HG03460 (cell line): ENCODE results near the gene BMP7.

ENCODE experiments used
- ATAC-seq: cut with Tn5 transposase; IDR thresholded peaks from one replicate; pipeline ENCODE4 v1.9.1; 2021; ENCODE audit not compliant: unreplicated experiment

The BMP7 gene

DNA sequence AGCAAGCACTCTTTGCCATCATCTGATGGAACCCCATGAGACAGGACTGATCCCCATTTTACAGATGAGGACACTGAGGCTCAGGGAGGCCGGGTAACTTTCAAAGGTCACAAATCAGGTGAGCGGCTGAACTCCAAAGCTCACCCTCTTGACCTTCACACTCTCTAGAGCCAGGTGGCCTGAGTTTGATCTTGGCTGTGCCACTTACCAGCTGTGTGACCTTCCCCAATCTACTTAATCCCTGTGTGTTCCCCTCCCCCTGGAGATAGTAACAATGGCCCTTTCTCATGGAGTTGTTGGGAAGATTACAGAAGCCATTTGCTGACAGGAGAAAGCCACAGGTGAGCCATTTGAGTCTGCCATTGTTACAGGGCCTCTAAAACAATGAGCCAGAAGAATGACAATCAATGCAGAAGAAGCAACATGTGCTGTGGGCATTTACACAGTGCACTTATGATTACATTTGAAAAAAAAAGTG lies 34.5 kb downstream of the BMP7 start:
- ATAC-seq: no peak

DNA sequence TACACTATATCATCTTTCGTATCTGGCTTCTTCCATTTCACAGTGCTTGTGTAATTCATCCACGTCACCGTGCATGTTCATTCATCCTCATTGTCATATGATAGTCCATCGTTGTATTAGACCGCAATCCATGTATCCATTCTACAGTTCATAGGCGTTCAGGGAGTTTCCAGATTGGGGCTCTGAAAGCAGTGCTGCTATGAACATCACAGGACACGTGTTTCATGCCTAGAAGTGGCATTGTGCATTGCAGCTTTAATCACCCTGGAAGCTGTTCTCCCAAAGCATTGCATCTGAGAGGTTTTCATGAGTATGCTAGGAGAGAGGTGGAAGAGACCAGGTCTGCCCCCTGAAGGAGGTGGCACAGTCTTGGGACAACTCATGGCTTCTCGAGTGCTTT lies 35.3 kb downstream of the BMP7 start:
- ATAC-seq: no peak

DNA sequence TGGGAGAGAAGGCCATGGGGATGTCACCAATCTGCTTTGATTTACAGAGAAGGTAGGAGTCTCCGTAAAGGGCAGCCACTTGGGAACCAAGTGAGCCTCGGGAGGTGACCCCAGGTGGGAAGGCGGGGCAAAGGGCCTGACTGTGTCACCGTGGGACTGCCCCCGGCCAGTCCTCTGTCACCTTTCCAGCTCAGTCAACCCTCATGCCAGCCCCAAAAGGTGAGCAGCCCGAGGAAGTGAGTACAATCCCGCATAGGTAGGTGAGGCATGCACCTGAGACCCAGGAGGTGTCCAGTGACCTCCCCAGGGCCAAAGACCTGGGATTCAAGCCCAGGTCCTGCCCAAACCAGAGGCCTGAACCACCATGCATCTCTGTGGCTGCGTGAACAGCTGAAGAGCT lies 36.2 kb downstream of the BMP7 start:
- no peak for ATAC-seq

DNA sequence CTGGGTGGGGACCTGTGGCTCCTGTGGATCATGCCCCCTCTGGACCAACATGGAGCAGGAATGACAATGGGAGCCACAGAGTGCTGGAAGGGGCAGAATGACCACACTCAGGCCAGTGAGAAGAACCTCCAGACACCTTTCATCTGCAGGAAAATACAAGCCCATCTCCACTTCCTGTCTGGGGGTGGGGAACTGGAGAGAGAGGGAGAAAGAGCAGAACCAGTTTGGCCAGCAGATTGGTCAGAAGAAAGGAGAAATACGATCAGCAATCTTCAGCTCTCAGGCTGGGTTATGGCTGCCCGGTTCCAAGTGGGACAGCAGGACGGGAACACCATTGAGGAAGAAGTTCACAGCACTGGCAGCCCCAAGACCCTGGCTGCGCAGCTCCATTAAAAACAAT lies 37.0 kb downstream of the BMP7 start:
- ATAC-seq: no peak

DNA sequence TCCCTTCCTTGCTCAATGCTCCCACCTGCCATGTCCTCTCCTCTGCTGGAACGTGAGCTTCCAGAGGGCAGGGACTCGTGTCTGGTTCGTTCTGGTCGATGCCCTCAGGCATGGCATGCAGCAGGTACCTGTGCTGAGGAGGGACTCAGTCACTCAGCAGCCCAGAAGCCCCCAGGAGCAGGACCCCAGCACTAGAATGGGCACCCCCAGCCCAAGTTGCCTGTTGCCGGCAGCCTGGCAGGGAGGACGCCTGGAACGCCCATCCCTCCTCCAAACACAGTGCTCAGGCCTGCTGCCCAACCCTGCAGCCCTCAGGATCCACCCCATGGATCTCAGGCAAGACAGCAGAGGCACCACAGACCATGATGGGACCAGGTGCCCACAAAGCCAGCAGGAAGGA lies 40.6 kb downstream of the BMP7 start:
- no peak for ATAC-seq

DNA sequence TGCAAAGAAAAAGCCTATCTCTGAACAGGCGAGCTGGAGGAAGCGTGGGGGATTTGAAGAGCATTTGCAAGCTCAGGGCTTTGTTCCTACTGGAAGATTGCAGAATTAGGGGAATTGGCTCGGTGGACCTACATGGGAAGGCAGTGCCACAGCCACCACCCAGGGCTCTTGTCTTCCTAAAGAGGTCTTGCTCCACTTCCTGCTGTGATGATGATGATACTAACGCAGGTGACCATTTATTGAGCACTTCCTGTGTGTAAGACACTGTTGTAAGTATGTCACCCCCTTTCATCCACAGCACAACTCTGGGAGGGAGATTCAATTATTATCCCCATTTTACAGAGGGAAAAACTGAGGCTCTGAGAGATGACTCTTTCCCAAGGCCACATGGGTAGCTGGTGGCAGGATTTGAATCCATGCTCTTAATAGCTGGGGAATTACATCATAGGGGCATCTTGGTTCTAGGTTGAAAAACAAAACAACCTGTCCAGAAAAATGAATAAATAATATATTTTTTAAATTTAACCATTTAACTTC lies 41.2 kb downstream of the BMP7 start:
- no peak for ATAC-seq

DNA sequence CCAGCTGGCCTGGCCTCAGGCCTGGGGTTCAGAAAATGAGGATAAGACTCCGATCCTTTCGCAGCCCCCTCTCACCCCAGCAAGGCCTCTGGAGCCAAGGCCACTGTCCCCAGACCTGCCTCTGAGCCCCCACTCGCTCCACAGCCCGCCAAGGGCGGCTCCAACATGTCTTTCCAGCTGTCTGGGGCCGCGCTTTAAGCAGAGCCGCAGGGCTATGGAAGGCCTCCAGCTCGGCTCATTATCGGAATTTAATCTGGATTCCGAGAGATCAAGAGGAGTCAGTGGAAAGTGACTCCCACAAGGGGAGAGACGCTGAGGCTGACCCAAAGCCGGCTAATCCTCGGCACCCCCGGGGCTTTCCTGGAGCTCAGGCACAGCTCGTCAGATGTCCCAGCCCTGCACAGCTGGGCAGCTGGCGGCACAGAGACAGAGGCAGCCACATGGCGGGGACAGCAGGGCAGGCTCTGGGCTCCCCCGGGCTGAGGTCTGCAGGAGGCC lies 41.8 kb downstream of the BMP7 start:
- ATAC-seq: no peak

DNA sequence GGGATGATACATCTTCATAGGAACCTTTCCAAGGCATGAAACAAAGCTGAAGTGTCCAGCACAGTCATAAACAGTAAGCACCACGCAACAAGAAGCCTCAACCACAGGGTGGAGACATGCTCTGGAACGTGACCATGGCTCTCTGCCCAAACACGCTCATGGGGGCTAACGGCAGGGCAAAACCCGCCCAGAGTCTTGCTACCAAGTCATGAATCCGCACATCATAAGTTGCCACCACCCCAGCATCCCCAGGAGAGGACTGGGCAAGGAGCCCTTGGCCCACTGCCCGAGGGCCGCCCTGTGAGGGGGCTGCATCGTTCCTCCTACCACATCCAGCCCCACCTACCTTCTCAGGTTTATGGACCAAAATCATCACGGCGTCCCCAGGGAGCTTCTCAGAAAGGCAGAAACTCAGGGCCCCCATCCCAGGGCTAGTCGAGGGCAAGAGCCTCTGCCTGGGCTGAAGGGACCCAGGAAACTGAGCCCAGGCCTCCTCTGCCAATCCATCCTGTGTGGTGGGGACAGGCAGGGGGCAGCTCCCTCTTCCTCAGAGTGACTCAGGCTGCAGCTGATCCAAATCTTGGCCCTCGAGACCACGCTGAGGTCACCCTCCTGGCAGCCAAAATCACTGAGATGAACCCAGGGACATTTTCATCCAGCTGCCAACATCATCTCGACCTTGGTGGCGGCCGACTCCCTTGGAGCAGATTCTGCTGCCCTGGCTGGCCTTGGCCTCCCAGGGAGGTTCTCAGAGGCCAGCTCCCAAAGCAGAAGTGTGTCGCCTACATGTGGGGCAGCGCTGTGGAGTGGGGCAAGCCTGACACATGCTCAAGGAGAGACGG lies 42.6 kb downstream of the BMP7 start:
- no peak for ATAC-seq

DNA sequence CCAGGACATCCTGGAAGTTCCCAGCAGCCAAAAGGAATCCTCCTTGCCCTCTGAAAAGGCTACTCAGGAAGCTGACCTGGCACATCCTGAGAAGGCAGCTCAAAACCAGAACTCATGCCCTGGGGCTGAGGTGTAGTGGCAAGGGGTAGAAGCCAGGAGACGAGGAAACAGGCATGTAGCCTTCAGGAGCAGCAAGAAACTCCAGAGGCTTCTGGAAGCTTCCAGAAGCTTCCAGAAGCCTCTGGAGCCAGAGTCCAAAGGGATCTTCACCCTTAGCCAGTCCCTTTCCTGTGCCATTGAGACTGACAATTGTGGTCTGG lies 43.9 kb downstream of the BMP7 start:
- no peak for ATAC-seq

DNA sequence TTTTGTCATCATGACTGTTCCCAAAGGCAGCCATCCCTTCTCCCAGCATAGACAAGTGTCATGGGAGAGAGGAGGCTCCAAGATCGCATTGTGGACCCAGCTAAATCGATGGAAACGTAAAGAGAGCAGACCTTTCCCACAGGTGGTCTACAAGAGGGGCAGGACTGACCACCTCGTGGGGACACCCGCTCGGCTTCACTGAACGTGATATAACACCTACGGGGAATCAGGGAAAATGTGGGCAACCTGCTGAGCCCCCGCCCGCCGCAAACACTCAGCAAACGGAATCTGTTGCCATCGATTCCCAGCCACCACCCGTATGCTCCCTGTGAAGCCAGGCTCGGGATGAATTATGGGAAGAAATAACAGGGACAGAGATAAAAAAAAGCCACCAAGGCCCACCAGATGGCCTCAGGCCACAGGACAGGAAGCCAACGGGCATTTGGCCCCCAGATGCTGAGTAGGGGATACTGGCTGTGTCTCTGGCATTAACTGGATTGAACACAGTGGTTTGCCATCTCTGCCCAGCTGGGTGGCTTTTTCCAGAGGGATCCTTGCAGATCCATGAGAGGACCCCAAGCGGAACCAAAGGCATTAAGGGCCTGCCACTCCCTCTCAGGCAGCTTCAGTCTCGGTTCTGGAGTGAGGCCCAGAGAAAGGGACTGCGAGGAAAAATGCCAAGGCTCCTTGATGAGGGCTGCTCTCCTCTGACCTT lies 44.4 kb downstream of the BMP7 start:
- no peak for ATAC-seq

DNA sequence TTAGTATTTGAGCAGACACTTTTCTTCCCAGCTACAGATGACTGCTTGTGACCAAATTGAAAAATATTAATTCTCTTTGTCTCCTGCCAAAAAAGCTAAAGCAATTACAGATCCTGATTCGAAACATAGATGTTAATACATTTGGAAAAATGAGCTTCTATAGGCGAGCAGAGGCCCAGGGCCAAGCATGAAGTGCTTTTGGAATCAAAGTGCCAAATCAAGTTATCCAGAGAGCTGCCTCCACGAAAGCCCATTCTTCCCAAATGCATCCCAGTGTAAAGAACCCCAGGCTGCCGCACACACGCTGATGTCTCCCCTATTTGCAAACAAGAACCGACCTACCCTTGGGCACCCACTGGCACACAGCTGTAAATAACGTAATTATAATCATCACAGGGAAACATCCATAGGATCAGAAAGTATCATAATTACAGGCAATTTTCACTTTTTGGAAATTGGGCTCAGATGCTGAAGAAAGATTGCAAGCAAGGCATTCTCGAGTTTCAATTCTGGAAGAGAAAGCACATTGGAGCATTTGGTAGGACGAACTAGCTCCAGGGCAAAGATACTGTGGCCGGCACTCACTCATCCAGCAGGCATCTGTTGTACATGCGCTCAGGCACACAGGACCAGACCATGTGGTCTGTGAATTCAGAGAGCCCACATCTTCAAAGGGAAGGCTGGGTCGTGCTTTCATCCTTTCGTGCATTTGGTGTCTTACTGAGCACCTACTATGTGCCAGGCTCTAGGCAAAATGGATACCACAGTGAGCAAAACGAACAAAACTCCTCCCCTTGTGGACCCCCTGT lies 45.9 kb downstream of the BMP7 start:
- no peak for ATAC-seq

DNA sequence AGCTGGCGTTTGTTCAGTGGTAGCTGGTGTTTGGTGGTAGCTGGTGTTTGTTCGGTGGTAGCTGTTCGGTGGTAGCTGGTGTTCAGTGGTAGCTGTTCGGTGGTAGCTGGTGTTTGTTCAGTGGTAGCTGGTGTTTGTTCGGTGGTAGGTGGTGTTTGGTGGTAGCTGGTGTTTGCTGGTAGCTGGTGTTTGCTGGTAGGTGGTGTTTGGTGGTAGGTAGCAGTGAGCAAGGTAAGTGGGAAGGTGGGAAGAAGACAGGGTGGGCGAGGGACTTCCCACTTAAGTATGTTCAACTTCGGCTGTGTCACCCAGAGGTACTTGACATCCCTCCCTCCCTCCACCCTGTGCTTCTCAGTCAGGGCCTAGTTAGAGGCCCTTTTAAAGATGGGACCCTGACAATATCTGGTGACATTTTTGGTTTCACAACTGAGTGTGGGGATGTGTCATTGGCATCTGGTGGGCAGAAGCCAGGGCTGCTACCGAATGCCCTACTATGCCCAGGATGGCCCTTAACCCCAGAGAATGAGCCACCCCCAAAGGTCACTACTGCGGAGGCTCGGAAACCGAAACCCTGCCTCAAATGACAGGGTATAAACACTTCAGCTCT lies 47.3 kb downstream of the BMP7 start:
- no peak for ATAC-seq

DNA sequence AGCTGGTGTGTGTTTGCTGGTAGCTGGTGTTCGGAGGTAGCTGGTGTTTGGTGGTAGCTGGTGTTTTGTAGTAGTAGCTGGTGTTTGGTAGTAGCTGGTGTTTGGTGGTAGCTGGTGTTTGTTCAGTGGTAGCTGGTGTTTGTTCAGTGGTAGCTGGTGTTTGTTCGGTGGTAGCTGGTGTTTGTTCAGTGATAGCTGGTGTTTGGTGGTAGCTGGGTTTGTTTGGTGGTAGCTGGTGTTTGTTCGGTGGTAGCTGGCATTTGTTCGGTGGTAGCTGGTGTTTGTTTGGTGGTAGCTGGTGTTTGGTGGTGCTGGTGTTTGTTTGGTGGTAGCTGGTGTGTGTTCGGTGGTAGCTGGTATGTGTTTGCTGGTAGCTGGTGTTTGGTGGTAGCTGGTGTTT lies 48.0 kb downstream of the BMP7 start:
- no peak for ATAC-seq

DNA sequence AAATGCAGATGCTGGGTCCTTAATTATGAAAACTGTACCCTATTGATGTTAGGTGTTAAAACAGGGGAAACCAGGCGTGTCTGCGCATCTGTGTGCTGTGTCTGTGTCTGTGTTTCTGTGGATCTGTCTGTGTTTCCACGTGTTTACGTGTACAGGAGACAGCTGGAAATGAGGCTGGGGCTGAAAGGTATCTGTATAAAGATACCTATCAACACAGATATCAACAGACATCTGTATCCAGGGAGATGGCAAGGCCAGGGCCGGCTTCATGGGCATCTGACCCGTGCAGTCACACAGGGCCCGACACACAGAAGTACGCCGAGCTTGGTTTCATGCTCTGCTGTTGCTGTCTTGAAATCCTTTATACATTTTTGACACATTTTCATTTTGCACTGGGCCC lies 48.6 kb downstream of the BMP7 start:
- ATAC-seq: no peak

DNA sequence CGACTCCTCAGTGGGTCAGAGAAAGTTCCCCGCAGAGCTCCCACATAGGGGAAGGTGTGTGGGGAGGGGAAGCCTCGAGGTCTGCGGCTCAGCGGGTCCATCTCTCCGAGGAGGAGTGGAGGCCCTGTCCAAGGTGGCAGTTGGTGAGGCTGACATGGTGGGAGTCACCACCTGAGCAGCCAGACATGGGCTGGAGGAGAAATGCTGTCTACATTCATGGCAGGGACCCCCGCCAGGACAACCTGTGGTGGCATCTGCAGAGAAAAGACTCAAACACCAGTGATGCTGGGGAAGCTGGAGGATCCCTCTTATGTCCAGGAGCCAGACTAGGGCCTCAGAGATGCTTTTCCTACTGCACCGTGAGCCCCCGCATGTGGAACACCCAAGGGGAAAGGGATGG lies 49.8 kb downstream of the BMP7 start:
- no peak for ATAC-seq

DNA sequence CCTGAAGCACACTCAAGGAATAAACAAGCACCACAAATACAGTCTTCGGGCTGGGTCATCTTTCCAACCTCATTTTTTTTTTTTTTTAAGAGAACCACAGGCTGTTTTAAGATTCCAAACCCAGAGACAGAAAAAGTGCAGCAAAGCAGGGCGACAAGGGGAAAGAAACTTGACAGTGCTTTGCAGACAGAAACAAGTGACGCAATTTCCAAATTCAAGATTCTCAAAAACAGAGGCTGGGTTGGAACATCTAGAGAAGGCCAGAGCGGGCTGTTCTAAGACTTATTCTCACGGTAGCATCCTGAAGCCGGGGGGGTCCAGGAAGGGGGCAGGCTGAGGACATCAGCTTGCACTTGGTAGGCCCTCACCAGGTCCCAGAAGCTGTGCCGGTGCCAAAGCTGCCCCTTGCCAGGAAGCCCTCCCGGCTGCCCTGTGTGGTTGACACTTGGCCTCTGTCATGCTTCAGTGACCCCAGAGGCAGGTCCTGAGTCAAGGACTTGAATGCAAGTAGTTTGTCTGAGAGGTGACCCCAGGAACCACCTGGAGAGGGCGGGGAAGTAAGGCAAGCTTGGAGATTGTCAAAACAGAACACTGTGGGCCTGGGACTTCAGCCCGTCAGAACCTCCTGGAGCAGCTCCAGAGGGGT lies 50.5 kb downstream of the BMP7 start:
- ATAC-seq: no peak

DNA sequence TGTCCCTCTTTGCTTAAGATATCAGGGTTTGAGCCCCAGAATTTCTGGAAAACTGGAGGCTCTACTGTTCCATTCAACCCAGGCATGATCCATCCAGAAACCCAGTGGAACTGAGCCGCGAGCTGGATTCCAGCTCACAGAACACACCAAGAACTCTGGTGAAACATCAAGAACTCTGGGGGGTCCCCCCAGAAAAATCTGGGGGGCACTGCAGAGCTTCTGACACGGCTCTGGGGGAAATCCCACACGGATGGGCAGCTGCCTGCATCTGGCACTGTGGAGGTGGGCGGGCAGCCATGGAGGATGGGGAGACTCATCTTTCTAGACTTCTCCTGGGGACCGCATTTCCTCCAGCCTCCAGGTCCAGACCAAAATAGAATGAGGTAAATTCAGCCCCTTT lies 51.0 kb downstream of the BMP7 start:
- no peak for ATAC-seq

DNA sequence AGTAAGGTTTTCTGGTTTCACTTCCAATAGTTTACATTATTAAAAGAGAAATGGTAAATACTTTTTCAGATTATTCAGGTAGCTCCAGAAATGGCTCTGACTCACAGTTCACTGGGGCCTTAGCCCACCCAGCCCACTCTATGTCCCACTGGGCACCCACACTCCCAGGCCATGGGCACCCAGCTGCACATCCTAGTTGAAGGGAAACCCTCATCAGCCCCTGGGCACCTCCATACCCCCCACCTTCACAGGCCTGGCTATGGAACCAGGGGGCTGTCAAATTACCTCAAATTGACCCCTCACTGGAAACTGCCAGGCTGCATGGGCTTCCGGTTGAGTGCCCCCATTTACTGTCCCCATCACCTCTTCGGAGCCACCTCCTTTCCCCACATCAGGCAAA lies 51.5 kb downstream of the BMP7 start:
- no peak for ATAC-seq

DNA sequence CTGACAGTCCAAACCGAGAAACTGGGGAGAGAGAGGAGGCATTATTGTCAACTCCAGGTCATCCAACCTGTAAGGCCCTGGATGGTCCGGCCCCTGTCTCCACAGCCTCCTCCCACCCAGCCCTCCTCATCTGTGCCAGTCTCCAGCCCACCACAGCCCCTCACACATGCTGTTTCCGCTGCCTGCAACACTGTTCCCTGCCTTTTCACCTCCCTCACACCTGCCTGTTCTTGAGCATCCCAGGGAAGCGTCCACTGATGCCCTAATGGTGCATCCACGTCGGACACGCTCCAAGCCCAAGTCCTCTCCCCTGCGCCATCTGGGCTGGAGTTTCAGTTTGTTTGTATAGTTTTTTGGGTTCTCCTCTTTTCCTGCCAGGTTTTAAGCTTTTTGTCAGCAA lies 52.0 kb downstream of the BMP7 start:
- ATAC-seq: no peak

DNA sequence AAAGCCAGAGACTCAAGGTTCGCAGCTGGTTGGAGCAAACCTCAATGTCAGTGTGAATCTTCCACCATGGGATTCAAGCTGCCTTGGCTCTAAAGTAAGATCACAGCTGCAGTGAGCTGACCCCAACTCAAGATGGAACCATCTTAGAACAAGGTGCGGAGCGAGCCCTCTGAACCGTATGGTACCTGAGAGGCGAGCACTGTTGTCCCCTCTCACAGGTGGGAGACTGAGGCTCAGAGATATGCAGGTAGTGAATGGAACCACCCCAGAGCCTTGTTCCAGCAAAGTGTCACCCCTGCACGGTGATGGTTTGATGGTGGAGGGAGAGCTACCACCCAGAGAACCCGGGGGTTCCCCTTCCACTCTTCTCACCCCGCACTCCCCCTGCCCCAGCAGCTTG lies 52.5 kb downstream of the BMP7 start:
- ATAC-seq: no peak
